GM19351 (cell line): ENCODE results near the gene ETS2.
"Not testable (repeated sequence)": the region's sequence is repeated elsewhere in the genome, so short reads cannot be mapped to it uniquely, and the experiment has no call there.

ENCODE experiments used
- ATAC-seq: cut with Tn5 transposase; IDR thresholded peaks from one replicate; pipeline ENCODE4 v1.9.1; 2021; ENCODE audit warnings: mild to moderate bottlenecking, moderate library complexity; ENCODE audit not compliant: unreplicated experiment

The ETS2 gene

GRCh38 chr21:38816400-38816977 lies 10.8 kb downstream of the ETS2 start:
- ATAC-seq: no peak

DNA sequence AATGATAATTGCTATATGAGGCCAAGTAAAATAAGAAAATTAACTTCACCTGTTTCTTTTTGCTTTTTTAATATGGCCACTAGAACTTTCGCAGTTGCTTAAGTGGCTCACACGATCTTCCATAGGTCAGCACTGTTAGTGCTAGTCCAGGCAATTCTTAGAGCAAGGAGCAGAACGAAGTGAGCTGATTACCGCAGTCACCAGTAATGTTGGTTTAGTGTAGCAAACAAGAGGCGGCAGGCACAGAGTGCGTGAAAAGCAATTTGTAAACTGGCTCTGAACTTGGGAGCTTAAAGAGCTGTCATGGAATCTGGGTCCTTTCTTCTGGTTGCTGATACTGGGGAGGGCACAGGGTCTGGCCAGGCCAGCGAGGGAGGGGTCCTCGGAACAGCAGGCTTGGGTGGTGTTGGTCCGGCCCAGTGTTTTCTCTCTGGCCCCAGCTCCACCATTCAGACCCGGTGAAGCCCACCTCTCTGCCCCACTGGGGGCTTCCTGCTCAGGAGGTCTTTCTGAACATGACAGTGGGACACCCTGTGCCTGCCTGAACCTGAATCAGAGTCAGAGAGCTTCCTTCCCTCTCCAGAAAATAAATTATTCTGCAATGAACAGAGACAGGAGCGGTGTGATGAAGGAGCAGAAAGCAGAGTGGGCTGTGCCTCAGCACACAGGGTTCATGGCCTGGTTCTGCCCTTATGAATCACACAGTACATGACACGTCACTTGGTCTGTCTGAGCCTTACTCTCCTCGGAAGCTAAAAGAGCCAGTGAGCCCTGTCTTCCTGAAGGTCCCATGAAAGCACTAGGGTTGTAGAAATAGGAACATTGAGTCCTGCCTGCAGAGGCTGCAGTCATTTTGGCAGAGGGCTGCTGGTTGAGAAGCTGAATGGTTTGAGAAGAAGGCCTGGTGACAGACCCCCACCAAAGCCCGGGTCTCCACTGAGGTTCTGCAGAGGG lies 11.9 kb downstream of the ETS2 start:
- ATAC-seq: no peak

DNA sequence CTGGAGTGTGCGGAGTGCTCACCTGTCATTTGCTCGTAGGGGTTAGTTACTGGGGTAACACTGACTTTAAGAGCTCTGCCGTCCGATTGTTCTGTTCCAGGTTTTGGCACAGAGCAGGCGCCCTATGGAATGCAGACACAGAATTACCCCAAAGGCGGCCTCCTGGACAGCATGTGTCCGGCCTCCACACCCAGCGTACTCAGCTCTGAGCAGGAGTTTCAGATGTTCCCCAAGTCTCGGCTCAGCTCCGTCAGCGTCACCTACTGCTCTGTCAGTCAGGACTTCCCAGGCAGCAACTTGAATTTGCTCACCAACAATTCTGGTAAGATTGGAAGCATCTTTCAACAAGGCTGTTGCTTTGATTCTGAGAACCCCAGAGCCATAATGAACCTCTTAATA lies 12.6 kb downstream of the ETS2 start:
- no peak for ATAC-seq

DNA sequence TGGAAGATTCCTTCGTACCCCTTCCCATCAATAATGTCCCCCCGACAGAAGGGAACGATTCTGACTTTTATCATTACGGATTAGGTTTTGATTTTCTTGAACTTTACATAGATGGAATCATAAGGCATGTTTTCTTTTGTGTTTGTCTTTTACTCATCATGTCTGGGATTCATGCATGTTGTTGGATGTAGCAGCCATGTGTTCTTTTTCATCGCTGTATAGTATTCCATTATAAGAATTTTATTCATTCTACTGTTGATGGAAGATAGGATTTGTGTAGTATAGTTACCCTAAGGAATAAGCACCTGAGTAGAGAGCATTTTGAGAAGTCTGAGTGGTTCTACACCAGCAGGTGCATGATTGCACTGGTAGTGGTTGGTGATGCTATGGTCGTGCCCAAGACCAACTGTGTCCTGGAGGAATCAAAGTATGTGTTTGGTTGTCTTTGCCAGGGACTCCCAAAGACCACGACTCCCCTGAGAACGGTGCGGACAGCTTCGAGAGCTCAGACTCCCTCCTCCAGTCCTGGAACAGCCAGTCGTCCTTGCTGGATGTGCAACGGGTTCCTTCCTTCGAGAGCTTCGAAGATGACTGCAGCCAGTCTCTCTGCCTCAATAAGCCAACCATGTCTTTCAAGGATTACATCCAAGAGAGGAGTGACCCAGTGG lies 13.5 kb downstream of the ETS2 start:
- ATAC-seq: no peak

- ATAC-seq: no peak
Observed at GRCh38 chr21:38819719-38820159, 14.0 kb downstream of the ETS2 start.

- no peak for ATAC-seq
Observed at GRCh38 chr21:38820471-38821239, 14.9 kb downstream of the ETS2 start.

GRCh38 chr21:38821248-38821647 lies 15.5 kb downstream of the ETS2 start:
- ATAC-seq: no peak

GRCh38 chr21:38821959-38822682 lies 16.4 kb downstream of the ETS2 start:
- ATAC-seq: no peak

DNA sequence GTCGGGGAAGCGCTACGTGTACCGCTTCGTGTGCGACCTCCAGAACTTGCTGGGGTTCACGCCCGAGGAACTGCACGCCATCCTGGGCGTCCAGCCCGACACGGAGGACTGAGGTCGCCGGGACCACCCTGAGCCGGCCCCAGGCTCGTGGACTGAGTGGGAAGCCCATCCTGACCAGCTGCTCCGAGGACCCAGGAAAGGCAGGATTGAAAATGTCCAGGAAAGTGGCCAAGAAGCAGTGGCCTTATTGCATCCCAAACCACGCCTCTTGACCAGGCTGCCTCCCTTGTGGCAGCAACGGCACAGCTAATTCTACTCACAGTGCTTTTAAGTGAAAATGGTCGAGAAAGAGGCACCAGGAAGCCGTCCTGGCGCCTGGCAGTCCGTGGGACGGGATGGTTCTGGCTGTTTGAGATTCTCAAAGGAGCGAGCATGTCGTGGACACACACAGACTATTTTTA lies 17.1 kb downstream of the ETS2 start:
- no peak for ATAC-seq

DNA sequence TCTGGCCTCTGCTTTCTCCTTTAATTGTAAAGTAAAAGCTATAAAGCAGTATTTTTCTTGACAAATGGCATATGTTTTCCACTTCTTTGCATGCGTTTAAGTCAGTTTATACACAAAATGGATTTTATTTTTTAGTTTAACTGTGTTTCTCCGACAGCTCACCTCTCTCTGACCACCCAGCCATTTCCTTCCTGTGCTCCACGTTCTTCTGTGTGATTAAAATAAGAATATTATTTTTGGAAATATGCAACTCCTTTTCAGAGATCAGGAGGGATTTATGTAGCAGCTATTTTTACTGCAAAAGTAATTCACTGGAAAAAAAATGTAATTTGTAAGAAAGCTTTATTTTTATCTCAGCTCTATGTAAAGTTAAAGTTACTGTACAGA lies 18.0 kb downstream of the ETS2 start:
- ATAC-seq: no peak

GRCh38 chr21:38824124-38824822 lies 18.5 kb downstream of the ETS2 start:
- no peak for ATAC-seq

- ATAC-seq: no peak
Observed at GRCh38 chr21:38825269-38825668, 19.5 kb downstream of the ETS2 start.

GRCh38 chr21:38825921-38826320 lies 20.2 kb downstream of the ETS2 start:
- no peak for ATAC-seq

DNA sequence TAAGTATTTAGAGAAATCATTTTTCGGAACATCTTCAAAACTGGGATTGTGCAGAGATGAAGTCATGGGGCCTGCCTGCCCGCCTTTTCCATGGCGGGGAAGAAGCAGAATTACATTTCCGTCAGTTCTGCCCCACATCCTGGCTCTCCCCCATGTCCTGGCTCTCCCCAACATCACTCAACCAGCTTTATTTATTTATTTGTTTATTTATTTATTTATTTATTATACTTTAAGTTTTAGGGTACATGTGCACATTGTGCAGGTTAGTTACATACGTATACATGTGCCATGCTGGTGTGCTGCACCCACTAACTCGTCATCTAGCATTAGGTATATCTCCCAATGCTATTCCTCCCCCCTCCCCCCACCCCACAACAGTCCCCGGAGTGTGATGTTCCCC lies 22.4 kb downstream of the ETS2 start:
- not testable (repeated sequence) for ATAC-seq

- peak; percentile 83 for ATAC-seq
Observed at GRCh38 chr21:38830671-38831525, 25.2 kb downstream of the ETS2 start.

- ATAC-seq: peak; percentile 94
Observed at GRCh38 chr21:38831526-38832467, 26.1 kb downstream of the ETS2 start.

DNA sequence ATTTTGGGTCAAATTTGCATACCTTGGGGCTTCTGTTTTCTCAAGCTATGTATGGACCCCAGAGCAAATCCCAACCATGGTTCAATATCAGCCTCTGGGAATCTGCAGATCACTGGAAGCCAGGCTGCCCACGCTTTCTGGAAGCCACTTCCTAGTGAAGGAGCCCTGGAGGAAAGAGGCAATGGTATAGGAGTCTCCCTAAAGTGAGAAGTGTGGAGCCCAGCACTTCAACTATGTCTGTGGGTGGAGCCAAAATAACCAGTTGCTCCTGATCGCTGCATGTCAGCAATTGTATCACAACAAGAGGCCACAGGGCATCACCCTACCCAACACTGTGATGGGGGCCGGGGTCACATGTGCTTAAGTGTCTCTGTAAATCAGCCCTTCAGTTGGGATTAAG lies 26.9 kb downstream of the ETS2 start:
- no peak for ATAC-seq

DNA sequence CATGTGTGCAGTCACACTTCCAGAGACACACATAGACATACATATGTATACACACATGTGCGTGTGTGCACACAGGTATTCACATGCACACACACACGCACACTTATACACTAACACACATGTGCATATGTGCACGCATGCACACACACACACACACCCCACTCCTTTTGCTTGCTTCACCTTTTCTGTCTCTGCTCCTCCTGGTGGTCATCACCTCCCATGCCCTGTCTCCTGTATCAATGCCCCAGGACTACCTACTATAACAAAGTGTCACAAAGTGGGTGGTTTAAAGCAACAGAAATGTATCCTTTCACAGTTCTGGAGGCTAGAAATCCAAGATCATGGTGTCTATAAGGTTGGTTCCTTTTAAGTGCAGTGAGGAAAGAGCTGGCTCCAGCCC lies 27.4 kb downstream of the ETS2 start:
- no peak for ATAC-seq
